ENCODE data around the gene SEPHS2. TPM values are rescaled to one million over a fixed set of nuclear protein-coding genes. Genes with fewer than 3 reads are reported as not detected.

Gene SEPHS2
- total and polyA plus RNA-seq, 2 of the 8 experiments (the other 6 are each of a cell fraction or from before 2014, with no cell fraction given): 28.2 to 61.8 TPM

- TF ChIP-seq CHD7 (IDR thresholded peaks at IDR 0.05; ENCODE audit: insufficient replicate concordance, low read length): no peak
- no peak for TF ChIP-seq TBP (IDR thresholded peaks at IDR 0.05; ENCODE audit: low read depth, low read length)
- no peak for TF ChIP-seq ATF3 (IDR thresholded peaks at IDR 0.05; ENCODE audit: insufficient read depth, low read depth, low read length)
- TF ChIP-seq ATF2 (IDR thresholded peaks at IDR 0.05; ENCODE audit: low read length): no peak
- TF ChIP-seq SP2 (IDR thresholded peaks at IDR 0.05; ENCODE audit: low read length): no peak
- no peak for TF ChIP-seq SAP30 (IDR thresholded peaks at IDR 0.05; ENCODE audit: insufficient read depth, insufficient replicate concordance, low read length)
- no peak for TF ChIP-seq HDAC6 (IDR thresholded peaks at IDR 0.05; ENCODE audit: low read depth, low read length)
Observed at GRCh38 chr16:30481381-30481780, 35.7 kb upstream of the SEPHS2 start (continued).
